KMS-11 (cell line): Measurements from ENCODE around the gene GPR139.

ENCODE experiments used
- H2AFZ ChIP-seq: fragments of 200-600 bp; sonication (generic); 2 replicates; pipeline ENCODE4 v1.6.1; 2016; ENCODE audit warnings: antibody characterized with exemption, mixed run types, low read depth
- H3K27ac ChIP-seq: fragments of 200-600 bp; sonication (generic); 2 replicates; pipeline ENCODE4 v1.6.1; 2016; ENCODE audit warnings: mild to moderate bottlenecking, mixed run types
- H3K27me3 ChIP-seq: fragments of 200-600 bp; sonication (generic); 2 replicates; pipeline ENCODE4 v1.6.1; 2017; ENCODE audit warnings: mild to moderate bottlenecking, low read depth, mixed run types, moderate library complexity; ENCODE audit not compliant: insufficient read depth
- H3K36me3 ChIP-seq: fragments of 200-600 bp; sonication (generic); 2 replicates; pipeline ENCODE4 v1.6.1; 2017; ENCODE audit warnings: mild to moderate bottlenecking, mixed run types; ENCODE audit not compliant: insufficient read depth
- H3K4me1 ChIP-seq: fragments of 200-600 bp; sonication (generic); 2 replicates; pipeline ENCODE4 v1.6.1; 2016; ENCODE audit warnings: mild to moderate bottlenecking, low read depth, mixed run types; ENCODE audit not compliant: poor library complexity, severe bottlenecking
- H3K4me2 ChIP-seq: fragments of 200-600 bp; sonication (generic); 2 replicates; pipeline ENCODE4 v1.7.0; 2016; ENCODE audit warnings: mild to moderate bottlenecking, mixed run types
- H3K4me3 ChIP-seq: fragments of 200-600 bp; sonication (generic); IDR thresholded peaks from 2 replicates; pipeline ENCODE4 v1.6.1; 2017; ENCODE audit warnings: low read depth, low read length, mixed read lengths; ENCODE audit not compliant: insufficient read depth
- H3K79me2 ChIP-seq: fragments of 200-600 bp; sonication (generic); 2 replicates; pipeline ENCODE4 v1.6.1; 2016; ENCODE audit warnings: low read depth, mixed run types; ENCODE audit not compliant: insufficient read depth
- H3K9ac ChIP-seq: fragments of 200-600 bp; sonication (generic); 2 replicates; pipeline ENCODE4 v1.6.1; 2016; ENCODE audit warnings: mild to moderate bottlenecking, mixed run types
- H4K20me1 ChIP-seq: fragments of 200-600 bp; sonication (generic); 2 replicates; pipeline ENCODE4 v1.6.1; 2016; ENCODE audit warnings: mild to moderate bottlenecking, mixed run types; ENCODE audit not compliant: insufficient read depth
- CTCF ChIP-seq: fragments of 200-600 bp; sonication (generic); conservative IDR thresholded peaks from 2 replicates; pipeline ENCODE4 v1.6.1; 2017; ENCODE audit warnings: low read depth, mild to moderate bottlenecking, antibody characterized with exemption, low read length, moderate library complexity, mixed read lengths

The GPR139 gene

DNA sequence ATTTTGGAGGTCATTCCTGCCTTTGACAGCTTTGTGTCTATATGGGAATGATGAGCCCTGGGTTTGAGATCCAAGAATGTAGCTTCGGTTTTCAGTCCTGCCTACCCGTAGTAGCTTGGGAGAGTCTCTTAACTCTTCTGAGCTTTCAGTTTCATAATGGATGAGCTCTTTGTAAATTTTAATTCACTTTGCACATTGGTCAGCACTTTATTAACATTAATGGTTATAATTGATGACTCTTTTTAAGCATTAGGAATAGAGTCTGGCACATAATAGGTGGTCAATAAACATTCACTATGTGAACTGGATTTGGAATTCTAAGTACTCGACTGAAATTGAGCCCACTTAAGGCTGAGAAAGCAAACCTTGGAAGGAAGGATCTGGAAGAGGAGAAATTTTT lies 17.3 kb downstream of the GPR139 start:
- no peak overlapping the region for H3K27ac ChIP-seq
- H3K4me2 ChIP-seq = no peak overlapping the region
- no peak for TF ChIP-seq CTCF
- H3K79me2 ChIP-seq = no peaks in the 10 kb centered on the region
- no peaks in the 10 kb centered on the region for H3K27me3 ChIP-seq
- H2AFZ ChIP-seq = no peak overlapping the region
- no peaks in the 10 kb centered on the region for H4K20me1 ChIP-seq
- no peaks in the 10 kb centered on the region for H3K4me1 ChIP-seq
- no peak overlapping the region for H3K9ac ChIP-seq
- H3K4me3 ChIP-seq = no peak overlapping the region
- no peaks in the 10 kb centered on the region for H3K36me3 ChIP-seq

- H3K27me3 ChIP-seq = no peaks in the 10 kb centered on the region
- H3K4me3 ChIP-seq = no peak overlapping the region
- no peak overlapping the region for H3K27ac ChIP-seq
- H4K20me1 ChIP-seq = no peaks in the 10 kb centered on the region
- H2AFZ ChIP-seq = no peak overlapping the region
- no peak overlapping the region for H3K9ac ChIP-seq
- H3K36me3 ChIP-seq = no peaks in the 10 kb centered on the region
- no peak for TF ChIP-seq CTCF
- no peak overlapping the region for H3K4me2 ChIP-seq
- no peaks in the 10 kb centered on the region for H3K79me2 ChIP-seq
- H3K4me1 ChIP-seq = no peaks in the 10 kb centered on the region
These were observed 20.4 kb downstream of the GPR139 start for GRCh38 chr16:20053336-20053735.

- Histone ChIP-seq H3K4me3 (no peak overlapping the region), H3K27ac (no peak overlapping the region), H3K79me2 (no peaks in the 10 kb centered on the region), H4K20me1 (no peaks in the 10 kb centered on the region), H3K4me1 (no peaks in the 10 kb centered on the region), H3K4me2 (no peak overlapping the region), H3K27me3 (no peaks in the 10 kb centered on the region), H2AFZ (no peak overlapping the region), H3K9ac (no peak overlapping the region), H3K36me3 (no peaks in the 10 kb centered on the region)
- no peak for TF ChIP-seq CTCF
These were observed 22.1 kb downstream of the GPR139 start for GRCh38 chr16:20051611-20052010.

GRCh38 chr16:20051147-20051546 lies 22.5 kb downstream of the GPR139 start:
- H3K9ac ChIP-seq = no peak overlapping the region
- H3K27ac ChIP-seq = no peak overlapping the region
- H2AFZ ChIP-seq = no peak overlapping the region
- H3K4me2 ChIP-seq = no peak overlapping the region
- no peaks in the 10 kb centered on the region for H3K4me1 ChIP-seq
- no peaks in the 10 kb centered on the region for H3K36me3 ChIP-seq
- no peaks in the 10 kb centered on the region for H4K20me1 ChIP-seq
- TF ChIP-seq CTCF = no peak
- no peaks in the 10 kb centered on the region for H3K27me3 ChIP-seq
- no peak overlapping the region for H3K4me3 ChIP-seq
- no peaks in the 10 kb centered on the region for H3K79me2 ChIP-seq

DNA sequence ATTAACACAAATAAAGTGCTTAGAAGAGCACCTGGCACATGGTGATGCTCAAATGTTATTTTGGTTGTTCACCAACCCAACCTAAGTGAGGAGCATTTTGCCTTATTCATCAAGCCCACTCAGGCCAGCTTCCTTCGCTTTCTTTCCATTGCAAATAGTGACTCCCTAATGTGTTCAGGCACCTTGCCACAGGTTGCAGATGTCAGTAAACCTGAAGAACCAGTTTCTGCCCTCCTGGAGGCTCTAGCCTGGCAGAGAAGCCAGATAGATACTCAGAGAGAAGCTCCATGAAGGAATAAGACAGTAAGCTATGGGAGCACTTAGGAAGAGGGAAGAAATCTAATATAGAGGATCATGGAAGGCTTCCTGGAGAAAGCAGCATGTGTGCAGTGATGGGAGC lies 23.9 kb downstream of the GPR139 start:
- no peak overlapping the region for H3K9ac ChIP-seq
- no peak for TF ChIP-seq CTCF
- no peak overlapping the region for H3K27ac ChIP-seq

More for the DNA sequence above, 23.9 kb downstream of the GPR139 start:
- Histone ChIP-seq H3K79me2 (no peaks in the 10 kb centered on the region), H3K36me3 (no peaks in the 10 kb centered on the region), H3K4me2 (no peak overlapping the region), H2AFZ (no peak overlapping the region), H4K20me1 (no peaks in the 10 kb centered on the region), H3K4me1 (no peaks in the 10 kb centered on the region), H3K27me3 (no peaks in the 10 kb centered on the region), H3K4me3 (no peak overlapping the region)
